NCI-H524 (cell line): ENCODE measurements around the gene ISG20L2.

Source experiments
- DNase-seq, 2 experiments: peaks; one replicate each; lab custom pipeline; 2025; lab: John Stamatoyannopoulos, UW

The ISG20L2 gene

GRCh38 chr1:156706657-156707416 is 21.7 kb downstream of the ISG20L2 start:
- peak; percentile 67 to 79 for DNase-seq

GRCh38 chr1:156705918-156706656 is 22.5 kb downstream of the ISG20L2 start:
- DNase-seq = peak; percentile 82 to 86

GRCh38 chr1:156705321-156705917 is 23.1 kb downstream of the ISG20L2 start, which contains the start of gene CRABP2:
TSS of gene CRABP2 (minus strand) at chr1:156705583. CDS start at chr1:156705446, 137 bp downstream.
- DNase-seq = peak; percentile 77 to 82

GRCh38 chr1:156704930-156705320 is 23.6 kb downstream of the ISG20L2 start:
- DNase-seq = no peak

GRCh38 chr1:156704166-156704711 is 24.3 kb downstream of the ISG20L2 start:
- no peak for DNase-seq

- DNase-seq = peak; percentile 14 to 58
These were observed 24.8 kb downstream of the ISG20L2 start for GRCh38 chr1:156703741-156704140.

DNA sequence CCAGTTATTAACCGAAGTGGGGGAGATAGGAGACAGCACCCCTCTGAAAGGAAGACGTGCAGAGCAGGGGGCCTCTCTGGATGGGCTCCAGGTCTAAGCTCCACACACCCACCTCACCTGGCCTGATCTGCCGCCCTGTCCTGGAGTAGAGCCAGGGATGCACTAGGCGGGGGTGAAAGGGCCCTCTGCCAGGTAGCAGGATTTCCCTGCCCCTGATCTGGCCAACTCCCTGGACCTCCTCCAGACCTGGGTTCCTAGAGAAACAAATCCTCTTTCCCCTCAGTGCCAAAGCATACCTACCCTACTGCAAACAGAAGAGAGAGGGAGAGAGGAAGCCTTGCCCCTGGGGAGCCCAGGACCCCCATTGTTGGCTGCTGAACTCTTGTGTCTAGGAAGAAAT is 25.2 kb downstream of the ISG20L2 start:
- DNase-seq = no peak

DNA sequence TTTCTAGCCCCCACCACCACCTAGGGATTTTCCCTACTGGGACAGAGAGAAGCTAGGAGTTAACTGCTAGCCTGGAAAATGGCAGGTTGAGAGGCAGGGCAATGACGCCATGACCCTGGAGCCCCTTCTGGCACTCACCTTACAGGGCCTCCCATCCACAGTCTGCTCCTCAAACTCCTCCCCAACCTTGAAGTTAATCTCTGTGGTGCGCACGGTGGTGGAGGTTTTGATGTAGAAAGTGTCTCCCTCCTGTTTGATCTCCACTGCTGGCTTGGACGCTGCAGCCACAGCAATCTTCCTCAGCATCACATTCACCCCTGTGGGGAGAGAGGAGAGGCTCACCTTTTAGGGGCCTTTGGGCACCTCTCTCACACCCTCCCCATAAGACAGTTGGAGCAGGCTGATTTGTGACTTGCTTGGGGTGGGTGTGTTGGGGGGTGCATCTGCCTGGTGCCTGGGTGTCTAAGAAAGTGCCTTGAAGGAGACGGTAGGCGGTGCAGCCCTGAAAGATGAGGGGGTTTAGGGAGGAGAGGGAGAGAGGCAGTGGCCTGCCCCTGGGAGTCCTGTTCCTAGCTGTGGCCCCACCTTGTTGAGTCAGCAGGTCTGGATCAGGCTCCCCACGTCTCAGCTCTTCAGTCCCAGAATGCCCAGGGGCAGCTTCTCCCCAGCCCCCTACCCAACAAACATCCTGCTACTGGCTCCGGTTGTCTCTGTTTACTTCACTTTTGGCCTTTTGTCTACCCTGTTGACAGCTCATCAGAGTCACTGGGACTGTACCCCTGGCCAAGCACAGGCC is 27.6 kb downstream of the ISG20L2 start:
- no peak for DNase-seq

GRCh38 chr1:156698995-156699394 is 29.6 kb downstream of the ISG20L2 start:
- DNase-seq = no peak

DNA sequence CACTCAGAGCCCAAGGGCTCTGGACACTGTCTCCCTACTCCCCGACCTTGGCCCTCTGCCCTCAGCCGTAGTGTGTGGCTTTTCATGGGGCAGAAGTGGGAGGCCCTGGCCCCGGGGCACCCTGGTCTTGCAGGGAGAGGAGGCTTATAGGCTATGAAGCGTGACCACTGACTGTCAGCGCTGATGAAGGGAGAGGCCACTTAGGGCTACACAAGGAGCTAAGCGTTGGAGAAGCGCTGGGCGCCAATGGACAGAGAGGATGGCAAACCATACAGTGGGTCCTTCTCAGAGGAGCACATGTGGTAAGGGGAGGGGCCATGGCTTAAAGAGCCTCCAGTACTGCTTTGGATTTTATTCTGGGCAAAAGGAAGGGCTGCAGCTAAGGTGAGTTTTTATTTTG is 31.1 kb downstream of the ISG20L2 start:
- peak in 1 of 2 experiments; percentile 45 for DNase-seq

DNA sequence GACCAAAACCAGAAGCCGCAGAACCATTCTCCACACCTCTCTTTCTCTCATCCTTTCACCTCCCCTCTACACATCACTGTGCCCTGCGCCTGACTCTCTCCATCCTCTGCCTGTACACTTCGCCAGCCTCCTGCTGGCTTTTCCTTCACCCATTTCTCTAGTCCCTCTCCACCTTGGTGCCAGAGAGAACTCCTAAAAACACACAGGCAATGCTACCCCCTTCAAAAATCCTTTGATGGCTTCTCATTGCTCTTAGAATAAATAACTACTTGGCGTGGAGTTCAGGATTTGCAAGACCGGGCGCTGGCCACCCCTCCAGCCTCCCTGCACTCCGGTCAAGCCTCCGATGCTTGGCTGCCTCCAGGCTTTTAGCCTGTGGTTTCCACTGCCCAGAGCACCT is 31.8 kb downstream of the ISG20L2 start:
- DNase-seq = no peak

- DNase-seq = no peak
These were observed 33.9 kb downstream of the ISG20L2 start for GRCh38 chr1:156694690-156694962.

DNA sequence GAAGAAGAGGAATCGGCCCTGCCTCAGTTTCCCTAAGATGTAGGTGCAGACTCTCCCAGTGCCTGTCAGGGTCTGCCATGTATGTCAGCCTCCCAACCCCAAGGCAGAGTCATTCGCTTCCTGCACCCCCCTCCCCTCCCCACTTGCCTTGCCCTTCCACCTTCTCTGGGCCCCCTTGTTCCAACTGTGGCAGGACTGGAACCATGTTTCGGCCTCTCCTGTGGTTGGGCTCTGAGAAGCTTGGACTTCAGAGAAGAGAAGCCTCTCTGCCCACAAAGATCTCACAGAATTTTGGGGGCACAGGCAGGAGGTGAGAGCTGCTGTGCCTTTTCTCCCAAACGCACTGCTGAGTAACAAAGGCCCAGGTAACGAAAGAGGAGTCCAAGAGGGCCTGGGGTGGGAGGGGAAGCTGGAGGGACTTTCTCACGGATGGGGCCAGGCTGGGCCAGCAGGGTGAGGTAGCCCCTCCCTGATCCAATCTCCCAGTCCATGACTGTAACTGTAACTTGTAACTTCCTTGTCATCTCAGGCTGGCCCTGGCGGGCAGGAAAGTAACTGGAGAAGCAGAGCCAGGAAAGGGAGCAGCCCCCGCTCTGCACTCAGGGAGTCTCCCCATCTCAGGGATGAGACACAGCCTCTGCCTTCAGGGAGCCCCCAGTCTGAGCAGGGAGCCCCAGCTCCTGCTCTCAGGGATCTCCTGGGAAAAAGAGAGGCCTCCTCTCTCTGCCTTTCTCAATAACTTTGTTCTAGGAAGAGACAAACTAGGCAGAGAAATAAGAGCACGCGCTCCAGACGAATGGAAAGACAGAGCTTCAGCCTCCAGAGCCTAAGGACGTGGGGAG is 34.5 kb downstream of the ISG20L2 start:
- DNase-seq = no peak

- DNase-seq = no peak
These were observed 35.4 kb downstream of the ISG20L2 start for GRCh38 chr1:156692925-156693847.

DNA sequence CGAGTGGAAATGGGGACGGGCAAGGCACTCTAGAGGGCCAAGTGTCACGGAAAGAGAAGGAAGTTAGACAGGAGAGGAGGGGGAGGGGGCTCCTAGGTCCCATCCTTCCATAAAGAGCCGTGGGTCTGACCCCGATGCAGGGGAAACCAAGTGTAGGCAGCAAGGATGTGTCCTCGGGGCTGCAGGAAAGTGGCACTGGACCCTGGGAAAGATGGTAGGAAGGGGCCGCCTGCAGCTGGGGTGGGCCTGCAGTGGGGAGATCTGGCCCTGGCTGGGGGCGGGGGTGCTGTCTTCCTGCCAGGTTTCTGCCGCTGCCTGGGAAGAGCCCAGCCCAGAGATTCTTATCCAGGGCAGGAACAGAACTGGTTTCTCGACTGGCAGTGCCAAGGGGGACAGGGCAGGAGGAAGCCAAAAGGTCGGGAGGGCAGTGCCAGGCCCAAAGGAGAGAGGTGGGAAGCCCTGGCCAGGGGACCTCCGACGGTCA is 36.1 kb downstream of the ISG20L2 start:
- no peak for DNase-seq

DNA sequence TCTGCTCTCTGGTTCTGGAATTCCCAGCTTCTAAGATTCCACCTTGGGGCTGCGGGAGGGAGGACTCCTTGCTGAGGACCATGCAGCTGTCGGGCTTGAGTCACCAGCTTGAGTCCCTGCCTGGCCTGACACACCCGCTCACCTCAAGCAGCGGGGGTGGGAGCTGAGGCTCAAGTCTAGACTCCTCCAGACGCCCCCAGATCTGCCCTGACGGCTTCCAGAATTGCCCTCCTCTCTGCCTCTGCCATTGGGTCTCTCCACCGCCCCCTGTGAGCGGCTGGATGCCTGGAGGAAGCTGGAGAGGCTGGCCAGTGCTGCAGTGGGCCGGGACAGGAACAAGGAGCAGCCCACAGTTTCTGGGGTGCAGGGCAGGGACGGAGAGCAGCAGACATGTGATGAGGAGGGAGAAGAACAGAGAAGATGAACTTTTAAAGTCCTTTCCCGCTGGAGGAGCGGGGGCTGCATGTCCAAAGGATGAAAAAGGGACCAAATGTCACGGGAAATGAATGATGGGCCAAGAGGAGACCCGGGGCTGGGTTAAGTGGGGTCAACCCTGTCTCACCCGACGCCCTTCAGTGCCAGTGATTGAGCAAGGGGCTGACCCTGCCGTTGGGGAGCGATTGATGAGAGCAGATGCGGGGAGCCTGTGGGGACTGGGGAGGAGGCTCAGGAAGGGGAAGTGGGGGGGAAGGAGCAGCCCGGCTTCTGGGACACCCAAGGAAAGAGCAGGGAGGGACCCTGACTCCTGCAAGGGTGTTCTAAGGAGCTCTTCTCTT is 36.7 kb downstream of the ISG20L2 start:
- peak in 1 of 2 experiments; percentile 14 for DNase-seq

GRCh38 chr1:156691191-156691590 is 37.4 kb downstream of the ISG20L2 start:
- no peak for DNase-seq

DNA sequence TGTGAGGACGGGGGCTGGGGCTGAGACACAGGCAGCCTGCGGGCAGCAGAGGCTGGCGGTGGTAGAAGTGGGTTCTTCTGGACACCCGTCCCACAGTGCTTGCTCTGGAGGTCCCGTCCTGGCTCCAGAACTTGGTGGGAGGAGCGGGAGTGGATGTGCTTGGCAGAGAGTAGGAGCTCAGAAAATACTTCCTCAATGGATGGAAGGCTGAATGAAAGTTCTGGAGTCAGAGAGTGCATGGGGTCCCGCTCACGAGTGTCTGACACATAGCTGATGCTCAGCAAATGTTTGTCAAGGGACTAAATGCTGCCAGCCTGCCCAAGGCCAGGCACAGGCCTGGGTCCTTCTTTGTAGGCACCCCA is 37.9 kb downstream of the ISG20L2 start:
- DNase-seq = no peak
